PC-9 (cell line): ENCODE results near the gene FGF21. TPM values are rescaled to one million over a fixed set of nuclear protein-coding genes. Genes with fewer than 3 reads are reported as not detected.

Experiments
- BruUV-seq: library from RNA; stranded (reverse); fragments of 400-500 nt; replicated peaks from 2 replicates; lab custom pipeline; 2021; lab: Mats Ljungman, UMichigan
- CTCF ChIA-PET: fragments of 300-600 bp; sonication (Branson Sonifier 250); formaldehyde crosslinking; loops from one replicate; lab custom pipeline; 2022; ENCODE audit warnings: antibody characterized with exemption; lab: Charles Lee
- POLR2A ChIA-PET: fragments of 300-600 bp; sonication (Branson Sonifier 250); formaldehyde crosslinking; loops from one replicate; lab custom pipeline; 2022; ENCODE audit warnings: antibody characterized with exemption; ENCODE audit not compliant: unreplicated experiment; lab: Charles Lee
- DNase-seq, 2 experiments: peaks; one replicate each; pipeline versions ENCODE4 v3.0.0 to v3.0.0-alpha.2; 2015 to 2022; ENCODE audit warnings: mixed read lengths in 1 of 2
- H2AFZ ChIP-seq: fragments of 200-600 bp; sonication (generic); 2 replicates; pipeline ENCODE4 v1.8.1; 2017; ENCODE audit warnings: antibody characterized with exemption
- H3F3A ChIP-seq: fragments of 200-600 bp; sonication (generic); 2 replicates; pipeline ENCODE4 v1.8.1; 2017; ENCODE audit warnings: antibody characterized with exemption, mild to moderate bottlenecking, low read depth; ENCODE audit not compliant: insufficient read depth
- H3K27ac ChIP-seq: fragments of 200-600 bp; sonication (generic); 2 replicates; pipeline ENCODE4 v1.6.1; 2016; ENCODE audit warnings: mixed run types
- H3K27me3 ChIP-seq: fragments of 200-600 bp; sonication (generic); 2 replicates; pipeline ENCODE4 v1.6.1; 2016; ENCODE audit warnings: low read depth, mixed run types; ENCODE audit not compliant: insufficient read depth
- H3K36me3 ChIP-seq: fragments of 200-600 bp; sonication (generic); 2 replicates; pipeline ENCODE4 v1.6.1; 2016; ENCODE audit warnings: low read depth, mixed run types
- H3K4me1 ChIP-seq: fragments of 200-600 bp; sonication (generic); replicated peaks from 2 replicates; pipeline ENCODE4 v1.6.1; 2016; ENCODE audit warnings: mixed run types; ENCODE audit not compliant: insufficient read depth
- H3K4me2 ChIP-seq: fragments of 200-600 bp; sonication (generic); 2 replicates; pipeline ENCODE4 v1.6.1; 2017; ENCODE audit warnings: mixed run types
- H3K4me3 ChIP-seq: fragments of 200-600 bp; sonication (generic); 2 replicates; pipeline ENCODE4 v1.6.1; 2016; ENCODE audit warnings: mixed run types
- H3K79me2 ChIP-seq: fragments of 200-600 bp; sonication (generic); 2 replicates; pipeline ENCODE4 v1.6.1; 2017; ENCODE audit warnings: low read depth, mixed run types
- H3K9me2 ChIP-seq: fragments of 200-600 bp; sonication (generic); 2 replicates; pipeline ENCODE4 v1.8.1; 2017; ENCODE audit warnings: mild to moderate bottlenecking; ENCODE audit not compliant: insufficient read depth
- H3K9me3 ChIP-seq: fragments of 200-600 bp; sonication (generic); 2 replicates; pipeline ENCODE4 v1.8.1; 2016; ENCODE audit warnings: low read depth; ENCODE audit not compliant: insufficient read depth
- H4K20me1 ChIP-seq: fragments of 200-600 bp; sonication (generic); 2 replicates; pipeline ENCODE4 v1.8.1; 2017; ENCODE audit not compliant: insufficient read depth
- EZH2 ChIP-seq: fragments of 200-600 bp; sonication (generic); IDR thresholded peaks from 2 replicates; pipeline ENCODE4 v1.8.0; 2017; ENCODE audit warnings: antibody characterized with exemption, low read depth
- intact Hi-C: fragments of 100-400 bp; cut with micrococcal nuclease; formaldehyde crosslinking; loops from one replicate; pipeline ENCODE4 v1.10.0; 2022; ENCODE audit not compliant: unreplicated experiment
- total RNA-seq: library from RNA; stranded (reverse); gene quantifications from 2 replicates; pipeline ENCODE4 v1.2.3, GENCODE V29; 2021
- TF ChIP-seq, protein P1 (sequence below): fragments of 200-600 bp; sonication (generic); conservative IDR thresholded peaks from 2 replicates; pipeline ENCODE4 v1.6.1; 2017; ENCODE audit warnings: mixed run types, antibody characterized with exemption, mild to moderate bottlenecking, moderate library complexity

The FGF21 gene
- total RNA-seq, 1 experiment from 2014 or later, result 0.41 TPM

GRCh38 chr19:48806818-48807589 is 51.7 kb downstream of the FGF21 start:
- Histone ChIP-seq H2AFZ (no peak overlapping the region), H3K27me3 (no peaks in the 10 kb centered on the region), H3F3A (peaks cover 66% of the 10 kb centered on the region), H3K9me3 (no peaks in the 10 kb centered on the region), H3K9me2 (no peaks in the 10 kb centered on the region), H3K4me2 (no peak overlapping the region), H3K4me1 (peaks cover 29% of the 10 kb centered on the region), H3K79me2 (no peaks in the 10 kb centered on the region), H3K27ac (no peak overlapping the region), H4K20me1 (no peaks in the 10 kb centered on the region), H3K4me3 (no peak overlapping the region), H3K36me3 (no peaks in the 10 kb centered on the region)
- ChIA-PET POLR2A (interaction anchor here (0.7 kb wide), 1 partner anchor 11 kb away, joined by 3 read pairs; no protein-coding TSS in a partner anchor), CTCF (interaction anchor here (0.6 to 1.3 kb wide), 2 partner anchors 35 to 258 kb away, joined by 3 to 5 read pairs; partner anchors contain the start of gene NTF4)
- DNase-seq, result no peak
- intact Hi-C loops, result no loop called here
- BruUV-seq, result no TSS peak
- TF ChIP-seq EZH2, result no peak
- TF ChIP-seq, protein P1, sequence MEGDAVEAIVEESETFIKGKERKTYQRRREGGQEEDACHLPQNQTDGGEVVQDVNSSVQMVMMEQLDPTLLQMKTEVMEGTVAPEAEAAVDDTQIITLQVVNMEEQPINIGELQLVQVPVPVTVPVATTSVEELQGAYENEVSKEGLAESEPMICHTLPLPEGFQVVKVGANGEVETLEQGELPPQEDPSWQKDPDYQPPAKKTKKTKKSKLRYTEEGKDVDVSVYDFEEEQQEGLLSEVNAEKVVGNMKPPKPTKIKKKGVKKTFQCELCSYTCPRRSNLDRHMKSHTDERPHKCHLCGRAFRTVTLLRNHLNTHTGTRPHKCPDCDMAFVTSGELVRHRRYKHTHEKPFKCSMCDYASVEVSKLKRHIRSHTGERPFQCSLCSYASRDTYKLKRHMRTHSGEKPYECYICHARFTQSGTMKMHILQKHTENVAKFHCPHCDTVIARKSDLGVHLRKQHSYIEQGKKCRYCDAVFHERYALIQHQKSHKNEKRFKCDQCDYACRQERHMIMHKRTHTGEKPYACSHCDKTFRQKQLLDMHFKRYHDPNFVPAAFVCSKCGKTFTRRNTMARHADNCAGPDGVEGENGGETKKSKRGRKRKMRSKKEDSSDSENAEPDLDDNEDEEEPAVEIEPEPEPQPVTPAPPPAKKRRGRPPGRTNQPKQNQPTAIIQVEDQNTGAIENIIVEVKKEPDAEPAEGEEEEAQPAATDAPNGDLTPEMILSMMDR, result no peak

DNA sequence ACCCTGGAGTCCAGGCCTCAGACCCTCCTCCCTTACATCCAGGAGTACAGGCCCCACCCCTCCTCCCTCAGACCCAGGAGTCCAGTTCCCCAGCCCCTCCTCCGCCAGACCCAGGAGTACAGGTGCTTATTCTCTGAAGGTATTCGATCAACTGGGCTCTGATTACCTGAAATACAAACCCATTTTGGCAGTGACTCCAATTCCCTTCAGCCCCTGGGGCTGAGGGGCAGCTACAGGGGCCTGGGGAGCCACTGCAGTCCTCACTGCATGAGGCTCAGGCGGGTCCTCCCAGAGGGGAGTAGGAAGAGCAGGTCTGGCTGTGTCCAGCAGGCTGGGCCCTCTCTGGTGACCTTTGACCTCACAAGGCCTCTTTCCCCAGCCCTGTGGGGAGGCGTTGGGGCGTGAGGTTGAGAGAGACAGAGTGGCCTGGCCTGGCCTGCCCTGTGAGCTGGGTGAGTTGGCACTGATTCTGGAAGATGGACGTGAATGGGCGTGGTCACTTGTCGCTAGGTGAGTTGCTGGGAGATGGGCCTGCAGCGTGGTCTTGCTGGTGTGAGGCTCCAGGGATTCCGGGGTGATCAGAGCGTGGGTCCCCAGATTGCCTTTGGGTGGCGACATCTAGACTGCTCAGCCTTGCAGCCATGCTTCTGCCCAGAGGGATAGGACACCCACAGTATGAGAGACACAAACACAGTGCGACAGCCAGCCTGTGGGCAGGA is 52.4 kb downstream of the FGF21 start:
- TF ChIP-seq EZH2, result no peak
- TF ChIP-seq, protein P1, result 0 out of 2 replicates have a peak, but pooled peaks have one; percentile 17
- no peak for DNase-seq
- Histone ChIP-seq H3K79me2 (no peaks in the 10 kb centered on the region), H3F3A (peaks cover 65% of the 10 kb centered on the region), H2AFZ (no peak overlapping the region), H3K9me2 (no peaks in the 10 kb centered on the region), H3K4me2 (no peak overlapping the region), H3K36me3 (no peaks in the 10 kb centered on the region), H3K27me3 (no peaks in the 10 kb centered on the region), H3K9me3 (no peaks in the 10 kb centered on the region), H3K4me3 (no peak overlapping the region), H3K4me1 (peaks cover 21% of the 10 kb centered on the region), H3K27ac (no peak overlapping the region), H4K20me1 (no peaks in the 10 kb centered on the region)
- BruUV-seq, result no TSS peak
- CTCF ChIA-PET, result interaction anchor here (0.7 to 1.3 kb wide), 2 partner anchors 8 to 34 kb away, joined by 3 to 5 read pairs; no protein-coding TSS in a partner anchor
- POLR2A ChIA-PET, result no interaction called here
- intact Hi-C loops, result no loop called here

Other genes with a start within 250 kb of the FGF21 start
- 13.9 and 19.6 TPM in 2 replicates for gene LMTK3, start 243.7 kb upstream of the FGF21 start, total RNA-seq
- 4.4 and 6.2 TPM in 2 replicates for gene SULT2B1, start 203.4 kb upstream of the FGF21 start, total RNA-seq
- not detected in 2 replicates for gene SPACA4, start 148.8 kb upstream of the FGF21 start, total RNA-seq
- 12.3 and 17.4 TPM in 2 replicates for gene FAM83E, start 140.4 kb upstream of the FGF21 start, total RNA-seq
- gene RPL18, start 136.3 kb upstream of the FGF21 start, total RNA-seq, result 1,618 and 1,710 TPM in 2 replicates
- 18.4 and 20.0 TPM in 2 replicates for gene SPHK2, start 136.0 kb upstream of the FGF21 start, total RNA-seq
- gene DBP, start 118.1 kb upstream of the FGF21 start, total RNA-seq, result 48.2 and 48.6 TPM in 2 replicates
- 11.0 and 12.2 TPM in 2 replicates for gene CA11, start 109.3 kb upstream of the FGF21 start, total RNA-seq
- 2.9 and 7.4 TPM in 2 replicates for gene NTN5, start 82.5 kb upstream of the FGF21 start, total RNA-seq
- gene FUT2, start 59.6 kb upstream of the FGF21 start, total RNA-seq, result 8.7 and 9.6 TPM in 2 replicates
- gene MAMSTR, start 35.8 kb upstream of the FGF21 start, total RNA-seq, result 2.6 and 3.9 TPM in 2 replicates
- gene RASIP1, start 14.9 kb upstream of the FGF21 start, total RNA-seq, result 1.3 and 1.4 TPM in 2 replicates
- gene IZUMO1, start 8.6 kb upstream of the FGF21 start, total RNA-seq, result 2.2 and 3.0 TPM in 2 replicates
- gene FUT1, start 2.9 kb upstream of the FGF21 start, total RNA-seq, result 7.9 and 9.6 TPM in 2 replicates
- gene BCAT2, start 55.5 kb downstream of the FGF21 start, total RNA-seq, result 69.7 and 70.5 TPM in 2 replicates
- 20.7 and 33.6 TPM in 2 replicates for gene HSD17B14, start 81.0 kb downstream of the FGF21 start, total RNA-seq
- 0.79 and 1.8 TPM in 2 replicates for gene PLEKHA4, start 113.1 kb downstream of the FGF21 start, total RNA-seq
- gene PPP1R15A, start 116.9 kb downstream of the FGF21 start, total RNA-seq, result 49.5 and 53.6 TPM in 2 replicates
- gene TULP2, start 143.2 kb downstream of the FGF21 start, total RNA-seq, result not detected in 2 replicates
- 185 and 216 TPM in 2 replicates for gene NUCB1, start 144.8 kb downstream of the FGF21 start, total RNA-seq
- gene DHDH, start 178.2 kb downstream of the FGF21 start, total RNA-seq, result 2.0 and 2.4 TPM in 2 replicates
- gene BAX, start 199.4 kb downstream of the FGF21 start, total RNA-seq, result 140 and 198 TPM in 2 replicates
- 3,402 and 3,822 TPM in 2 replicates for gene FTL, start 209.8 kb downstream of the FGF21 start, total RNA-seq
- gene GYS1, start 237.8 kb downstream of the FGF21 start, total RNA-seq, result 47.5 and 54.2 TPM in 2 replicates
- 175 and 179 TPM in 2 replicates for gene RUVBL2, start 238.4 kb downstream of the FGF21 start, total RNA-seq